ENCODE data around the gene PGD.

- no peak for TF ChIP-seq REST (IDR thresholded peaks at IDR 0.05; ENCODE audit: low read depth)
- TF ChIP-seq EP300 (IDR thresholded peaks at IDR 0.05; ENCODE audit: borderline replicate concordance) = no peak
- no peak for TF ChIP-seq CEBPB (IDR thresholded peaks at IDR 0.05)
- no peak for TF ChIP-seq YY1 (IDR thresholded peaks at IDR 0.05; ENCODE audit: low read depth)
These were observed 18.1 kb upstream of the PGD start for GRCh38 chr1:10380594-10381275.
